22Rv1 (cell line): Measurements from ENCODE around the gene KCNAB3.

ENCODE experiments used
- ZFX ChIP-seq: fragments of 450-650 bp; IDR thresholded peaks from 2 replicates; pipeline ENCODE4 v1.6.1; 2017; ENCODE audit warnings: antibody characterized with exemption, borderline replicate concordance
- TF ChIP-seq, protein P1 (sequence below): fragments of 450-650 bp; IDR thresholded peaks from 2 replicates; pipeline ENCODE4 v1.5.1; 2017; ENCODE audit warnings: mild to moderate bottlenecking

DNA sequence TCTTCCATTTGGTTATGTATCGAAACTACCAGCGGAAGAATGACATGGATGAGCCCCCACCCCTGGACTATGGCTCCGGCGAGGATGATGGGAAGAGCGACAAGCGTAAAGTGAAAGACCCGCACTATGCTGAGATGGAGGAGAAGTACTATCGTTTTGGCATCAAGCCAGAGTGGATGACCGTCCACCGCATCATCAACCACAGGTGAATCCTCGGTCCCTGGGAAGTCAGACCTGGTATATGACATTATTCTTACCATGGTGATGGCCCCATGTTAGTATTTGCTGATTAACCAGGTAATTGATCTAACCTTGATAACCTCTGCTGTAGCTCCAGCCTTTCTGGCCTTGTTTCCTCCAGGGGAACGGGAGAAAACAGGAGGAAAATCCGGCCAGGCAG is 32.6 kb downstream of the KCNAB3 start:
- TF ChIP-seq, protein P1, sequence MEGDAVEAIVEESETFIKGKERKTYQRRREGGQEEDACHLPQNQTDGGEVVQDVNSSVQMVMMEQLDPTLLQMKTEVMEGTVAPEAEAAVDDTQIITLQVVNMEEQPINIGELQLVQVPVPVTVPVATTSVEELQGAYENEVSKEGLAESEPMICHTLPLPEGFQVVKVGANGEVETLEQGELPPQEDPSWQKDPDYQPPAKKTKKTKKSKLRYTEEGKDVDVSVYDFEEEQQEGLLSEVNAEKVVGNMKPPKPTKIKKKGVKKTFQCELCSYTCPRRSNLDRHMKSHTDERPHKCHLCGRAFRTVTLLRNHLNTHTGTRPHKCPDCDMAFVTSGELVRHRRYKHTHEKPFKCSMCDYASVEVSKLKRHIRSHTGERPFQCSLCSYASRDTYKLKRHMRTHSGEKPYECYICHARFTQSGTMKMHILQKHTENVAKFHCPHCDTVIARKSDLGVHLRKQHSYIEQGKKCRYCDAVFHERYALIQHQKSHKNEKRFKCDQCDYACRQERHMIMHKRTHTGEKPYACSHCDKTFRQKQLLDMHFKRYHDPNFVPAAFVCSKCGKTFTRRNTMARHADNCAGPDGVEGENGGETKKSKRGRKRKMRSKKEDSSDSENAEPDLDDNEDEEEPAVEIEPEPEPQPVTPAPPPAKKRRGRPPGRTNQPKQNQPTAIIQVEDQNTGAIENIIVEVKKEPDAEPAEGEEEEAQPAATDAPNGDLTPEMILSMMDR = no peak
- TF ChIP-seq ZFX = no peak
